NK-92 treated with Interleukin-12 subunit alpha and Interleukin-12 subunit beta, amount 100 ng/mL, for 24 hours (cell line): Measurements from ENCODE around the gene CDK1.

Experiments
- DNase-seq: peaks from one replicate; lab custom pipeline; 2025; lab: John Stamatoyannopoulos, UW

CDK1 gene

GRCh38 chr10:60778214-60778970 is at the start of gene CDK1:
Gene CDK1, plus strand, starts transcription at chr10:60778478. Its CDS starts 1,688 bp downstream, at chr10:60780166.
- peak; percentile 89 for DNase-seq

- DNase-seq = no peak
Measured at GRCh38 chr10:60729106-60729505, 49.2 kb upstream of the CDK1 start.

DNA sequence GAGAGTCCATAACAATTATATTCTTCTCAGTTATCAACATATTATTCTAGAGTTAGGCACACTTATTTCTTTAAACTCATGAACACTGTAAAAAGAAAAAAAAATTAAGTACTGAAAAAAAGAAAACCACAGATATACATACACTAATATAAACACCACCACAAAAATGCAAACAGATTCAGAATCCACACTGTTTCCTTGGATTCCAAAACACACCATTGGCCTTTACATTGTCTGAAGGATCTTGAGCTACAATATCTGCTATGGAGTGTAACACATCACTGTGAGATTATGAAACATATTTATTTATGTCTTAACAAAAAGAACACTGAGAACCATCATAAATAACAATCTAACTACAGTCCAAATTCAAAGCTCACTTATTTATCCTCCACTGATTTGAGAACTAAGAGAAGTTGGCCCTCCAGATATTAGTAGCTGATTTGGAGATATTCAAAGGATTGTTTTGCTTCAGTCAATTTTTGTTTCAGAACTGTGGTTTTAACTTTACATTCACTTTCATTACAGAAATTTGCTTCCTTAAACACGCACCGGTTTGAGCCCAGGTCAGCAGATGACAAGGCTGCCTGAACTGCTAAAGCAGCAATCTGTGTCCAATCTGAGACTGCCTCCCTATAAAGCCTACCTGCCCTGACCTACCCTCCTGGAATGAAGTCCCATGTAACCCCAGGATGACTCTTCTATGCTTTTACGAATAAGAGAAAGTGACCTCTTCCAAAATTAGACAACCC is 47.0 kb upstream of the CDK1 start:
- DNase-seq = no peak

- no peak for DNase-seq
Measured at GRCh38 chr10:60732198-60732806, 46.0 kb upstream of the CDK1 start.

GRCh38 chr10:60732807-60733516 is 45.3 kb upstream of the CDK1 start:
- DNase-seq = no peak

- DNase-seq = no peak
Measured at GRCh38 chr10:60733517-60733822, 44.8 kb upstream of the CDK1 start.

DNA sequence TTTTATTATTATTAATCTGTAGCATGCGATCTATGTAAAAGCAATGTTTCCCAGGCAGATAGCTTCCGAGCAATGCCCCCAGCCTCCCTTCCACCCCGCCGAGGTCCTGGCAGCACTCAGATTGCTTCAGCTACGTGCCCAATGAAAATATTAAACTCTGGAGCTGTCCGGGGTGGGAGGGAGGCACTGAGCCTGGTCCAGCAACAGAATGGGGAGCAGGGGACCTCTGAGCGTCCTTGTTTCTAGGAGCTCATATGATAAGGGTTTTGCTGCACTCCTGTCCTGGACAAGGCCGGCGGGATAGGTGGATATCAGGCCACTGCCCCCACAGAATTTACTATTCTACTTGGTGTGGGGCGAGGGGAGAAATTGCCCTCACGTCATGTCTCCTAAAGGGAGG is 44.5 kb upstream of the CDK1 start:
- DNase-seq = no peak

DNA sequence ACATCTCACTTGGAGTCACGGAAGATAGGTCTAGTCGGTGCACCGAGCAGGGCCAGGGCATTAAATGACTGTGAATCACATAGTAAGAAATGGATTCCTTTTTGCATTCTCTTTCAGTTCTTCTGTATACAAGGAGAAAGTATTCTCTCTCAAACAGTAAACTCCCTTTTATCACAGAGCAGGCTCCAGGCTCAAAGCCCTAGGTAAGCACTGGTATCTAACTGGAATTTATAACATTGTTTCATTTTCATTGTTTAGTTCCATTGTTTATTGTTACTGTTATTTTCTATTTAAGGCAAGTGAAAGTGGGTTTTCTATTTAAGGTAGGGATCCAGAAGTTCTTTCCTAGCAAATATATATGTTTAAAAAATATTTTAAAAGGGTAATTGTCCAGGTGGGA is 44.1 kb upstream of the CDK1 start:
- no peak for DNase-seq

DNA sequence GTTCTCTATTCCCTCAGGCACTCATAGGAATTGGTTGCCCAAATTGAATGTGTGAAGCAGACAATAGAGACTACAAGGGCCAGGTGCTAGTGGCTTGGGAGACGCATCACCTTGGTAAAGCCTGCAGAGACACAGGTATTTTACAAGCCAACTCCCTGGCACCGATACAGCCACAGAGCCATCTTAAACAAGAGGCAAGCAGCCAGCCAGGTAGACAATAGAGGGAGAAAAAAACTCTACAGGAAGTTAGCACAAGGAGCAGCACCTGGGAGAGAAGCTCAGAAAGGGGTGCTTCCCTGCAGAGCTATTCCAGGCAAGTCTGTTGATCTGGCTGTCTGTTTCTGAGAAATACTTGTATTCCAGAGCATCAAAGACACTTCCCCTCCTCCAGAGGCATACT is 43.0 kb upstream of the CDK1 start:
- no peak for DNase-seq

- no peak for DNase-seq
Measured at GRCh38 chr10:60737242-60737641, 41.0 kb upstream of the CDK1 start.

- no peak for DNase-seq
Measured at GRCh38 chr10:60739558-60739957, 38.7 kb upstream of the CDK1 start.

DNA sequence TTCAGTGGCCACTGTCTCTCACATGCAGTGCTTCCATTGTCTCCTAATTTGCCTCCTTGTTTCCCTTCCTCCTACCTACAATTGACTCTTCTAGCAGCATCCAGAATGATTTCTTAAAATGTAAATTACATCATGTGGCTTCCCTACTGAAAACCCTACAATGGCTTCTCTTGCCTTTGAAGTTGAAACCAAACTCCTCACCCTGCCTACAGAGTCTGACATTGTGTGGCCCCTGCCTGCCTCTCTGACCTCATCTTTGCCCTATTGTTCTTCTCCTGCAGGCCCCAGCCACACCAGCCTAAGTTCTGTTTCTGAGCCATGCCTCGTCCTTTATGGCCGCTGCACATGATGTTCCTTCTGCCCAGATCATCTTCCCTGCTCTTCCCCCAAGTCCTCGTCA is 35.8 kb upstream of the CDK1 start:
- no peak for DNase-seq

- no peak for DNase-seq
Measured at GRCh38 chr10:60747817-60748469, 30.3 kb upstream of the CDK1 start.

GRCh38 chr10:60753152-60753551 is 25.1 kb upstream of the CDK1 start:
- DNase-seq = no peak

DNA sequence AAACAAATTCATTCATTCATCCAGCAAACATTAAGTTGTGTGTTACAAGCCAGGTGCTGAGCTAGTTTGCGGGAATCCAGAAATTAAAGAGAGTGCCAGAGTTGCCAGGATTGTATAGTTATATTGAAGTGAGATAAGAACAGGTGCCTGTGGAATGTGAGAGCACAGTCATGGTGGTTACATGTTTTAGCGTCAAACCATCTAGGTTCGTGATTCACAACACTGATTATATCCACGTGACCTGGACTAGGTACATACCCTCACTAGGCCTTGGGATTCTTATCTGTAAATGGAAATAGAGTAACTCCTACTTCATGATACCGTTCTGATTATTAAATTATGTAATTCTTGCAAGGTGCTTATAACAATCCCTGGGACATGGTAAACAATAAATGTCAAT is 24.5 kb upstream of the CDK1 start:
- DNase-seq = no peak

- no peak for DNase-seq
Measured at GRCh38 chr10:60757420-60757895, 20.8 kb upstream of the CDK1 start.

GRCh38 chr10:60759181-60759580 is 19.1 kb upstream of the CDK1 start:
- DNase-seq = no peak

- DNase-seq = no peak
Measured at GRCh38 chr10:60760711-60761210, 17.5 kb upstream of the CDK1 start.

- no peak for DNase-seq
Measured at GRCh38 chr10:60762554-60762953, 15.7 kb upstream of the CDK1 start.

- no peak for DNase-seq
Measured at GRCh38 chr10:60767424-60767823, 10.9 kb upstream of the CDK1 start.

DNA sequence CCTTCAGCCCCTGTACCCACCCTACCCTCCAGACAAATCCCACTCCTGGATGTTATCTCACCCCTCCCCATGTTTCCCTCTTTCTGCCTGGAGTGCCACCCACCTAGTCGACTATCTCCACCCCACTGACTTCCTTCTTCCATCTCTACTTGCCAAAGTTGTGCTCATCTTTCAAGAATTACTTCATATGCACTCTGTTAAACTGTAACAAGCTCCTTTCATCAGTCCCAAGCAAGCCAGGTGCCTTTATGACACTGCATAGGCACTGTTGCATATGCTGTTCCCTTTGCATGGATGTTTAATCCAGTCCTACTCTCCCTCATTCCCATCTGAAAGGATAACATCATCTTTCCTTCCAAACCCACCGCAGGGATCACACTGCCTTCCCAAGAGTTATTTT is 8.9 kb upstream of the CDK1 start:
- no peak for DNase-seq

GRCh38 chr10:60777696-60778213 is 523 bp upstream of the CDK1 start:
- no peak for DNase-seq
